Liver (tissue), 9 donors: Measurements from ENCODE around the gene KRT81. TPM values are rescaled to one million over a fixed set of nuclear protein-coding genes. Genes with fewer than 3 reads are reported as not detected.

Source experiments
- DNase-seq: peaks from one replicate; pipeline ENCODE4 v3.0.0-alpha.2; 2017; ENCODE audit warnings: low spot score
- H3K27ac ChIP-seq, 2 donors: one replicate each; pipeline ENCODE4 v1.7.0; 2013; ENCODE audit warnings: inconsistent platforms in 2 of 2, low read length in 2 of 2, control low read depth in 1 of 2, low read depth in 1 of 2, mild to moderate bottlenecking in 1 of 2
- H3K27me3 ChIP-seq, 4 donors: one replicate each; pipeline versions ENCODE4 v1.6.1 to v1.7.0; 2013; ENCODE audit warnings: low read length in 3 of 4, inconsistent platforms in 1 of 4, mild to moderate bottlenecking in 1 of 4, moderate library complexity in 1 of 4; ENCODE audit not compliant: control insufficient read depth in 4 of 4, insufficient read depth in 4 of 4
- H3K36me3 ChIP-seq, 4 donors: one replicate each; pipeline versions ENCODE4 v1.6.1 to v1.7.0; 2013; ENCODE audit warnings: low read length in 3 of 4, mild to moderate bottlenecking in 3 of 4, low read depth in 1 of 4, moderate library complexity in 1 of 4; ENCODE audit not compliant: control insufficient read depth in 4 of 4, insufficient read depth in 3 of 4
- H3K4me1 ChIP-seq, 4 donors: one replicate each; pipeline versions ENCODE4 v1.6.1 to v1.7.0; 2013; ENCODE audit warnings: low read length in 3 of 4, mild to moderate bottlenecking in 3 of 4, moderate library complexity in 1 of 4; ENCODE audit not compliant: control insufficient read depth in 4 of 4, insufficient read depth in 4 of 4
- H3K4me3 ChIP-seq, 3 donors: one replicate each; pipeline versions ENCODE4 v1.6.1 to v1.7.0; 2013; ENCODE audit warnings: low read length in 3 of 3, control low read depth in 1 of 3, low read depth in 1 of 3, mild to moderate bottlenecking in 1 of 3
- H3K9ac ChIP-seq, 2 donors: one replicate each; pipeline ENCODE4 v1.7.0; 2013; ENCODE audit warnings: low read length in 2 of 2, mild to moderate bottlenecking in 2 of 2, moderate library complexity in 2 of 2, control low read depth in 1 of 2, low read depth in 1 of 2
- H3K9me3 ChIP-seq, 4 donors: one replicate each; pipeline versions ENCODE4 v1.6.1 to v1.7.0; 2013; ENCODE audit warnings: low read length in 3 of 4; ENCODE audit not compliant: control insufficient read depth in 4 of 4
- EGR1 ChIP-seq, 2 donors: IDR thresholded peaks; 2 replicates each; pipeline ENCODE4 v1.6.1; 2016 to 2018; ENCODE audit warnings: antibody characterized with exemption in 2 of 2, low read depth in 2 of 2
- FOXA1 ChIP-seq: IDR thresholded peaks from 2 replicates; pipeline ENCODE4 v1.6.1; 2016; ENCODE audit warnings: antibody characterized with exemption
- FOXA2 ChIP-seq: IDR thresholded peaks from 2 replicates; pipeline ENCODE4 v1.6.1; 2016; ENCODE audit warnings: antibody characterized with exemption
- GABPA ChIP-seq, 2 donors: IDR thresholded peaks in 1 of 2; conservative IDR thresholded peaks in 1 of 2; 2 replicates each; pipeline ENCODE4 v1.6.1; 2016; ENCODE audit warnings: antibody characterized with exemption in 2 of 2, mild to moderate bottlenecking in 1 of 2, moderate library complexity in 1 of 2
- HNF4G ChIP-seq: IDR thresholded peaks from 2 replicates; pipeline ENCODE4 v1.6.1; 2016; ENCODE audit warnings: antibody characterized with exemption
- JUND ChIP-seq, 2 donors: IDR thresholded peaks; 2 replicates each; pipeline ENCODE4 v1.6.1; 2016; ENCODE audit warnings: antibody characterized with exemption in 2 of 2
- NR2F2 ChIP-seq: IDR thresholded peaks from 2 replicates; pipeline ENCODE4 v1.6.1; 2016; ENCODE audit warnings: antibody characterized with exemption
- RAD21 ChIP-seq, 2 donors: IDR thresholded peaks; 2 replicates each; pipeline ENCODE4 v1.6.1; 2016; ENCODE audit warnings: antibody characterized with exemption in 2 of 2, mild to moderate bottlenecking in 2 of 2
- RXRA ChIP-seq, 2 donors: IDR thresholded peaks; 2 replicates each; pipeline ENCODE4 v1.6.1; 2017 to 2018; ENCODE audit warnings: antibody characterized with exemption in 2 of 2, mild to moderate bottlenecking in 1 of 2
- SP1 ChIP-seq: IDR thresholded peaks from 2 replicates; pipeline ENCODE4 v1.6.1; 2018; ENCODE audit warnings: antibody characterized with exemption, mild to moderate bottlenecking
- TAF1 ChIP-seq: conservative IDR thresholded peaks from 2 replicates; pipeline ENCODE4 v1.6.1; 2016; ENCODE audit warnings: antibody characterized with exemption, mild to moderate bottlenecking
- YY1 ChIP-seq: IDR thresholded peaks from 2 replicates; pipeline ENCODE4 v1.6.1; 2016; ENCODE audit warnings: antibody characterized with exemption, mild to moderate bottlenecking
- WGBS: extraction: QIAGEN DNeasy Blood & Tissue Kit; methylation state at CpG from one replicate; pipeline ENCODE4 v1.1.7; 2013; 5-methylcytosine and 5-hydroxymethylcytosine counted together
- polyA plus RNA-seq, 2 donors: library from polyadenylated mRNA; stranded (reverse) in 1 of 2; unstranded in 1 of 2; fragments of 200-250 nt in 1 of 2; fragments of >200 nt in 1 of 2; fragmentation: Nextera tagmentation in 1 of 2; extraction: Ambion mirVana in 1 of 2; gene quantifications; one replicate each; pipeline versions ENCODE4 v1.2.1 to v1.2.3, GENCODE V29; 2013 to 2015
- total RNA-seq, 2 donors: library from RNA; depleted of rRNA; stranded (reverse); fragments of >200 nt; gene quantifications; one replicate each; pipeline ENCODE4 v1.2.3, GENCODE V29; 2014
- TF ChIP-seq, protein P1 (sequence below): IDR thresholded peaks from 2 replicates; pipeline ENCODE4 v1.6.1; 2016; ENCODE audit warnings: antibody characterized with exemption
- TF ChIP-seq, protein P2 (sequence below): IDR thresholded peaks from 2 replicates; pipeline ENCODE4 v1.6.1; 2016; ENCODE audit warnings: antibody characterized with exemption
- TF ChIP-seq, protein P3 (sequence below): IDR thresholded peaks from 2 replicates; pipeline ENCODE4 v1.6.1; 2016; ENCODE audit warnings: antibody characterized with exemption, mild to moderate bottlenecking
- TF ChIP-seq, protein P4 (sequence below): fragments of 150-350 bp; IDR thresholded peaks from 2 replicates; pipeline ENCODE4 v1.5.1; 2017; ENCODE audit warnings: improper control_type of control experiment, low read depth, low read length; ENCODE audit not compliant: missing input control
- TF ChIP-seq, protein P5 (sequence below): IDR thresholded peaks from 2 replicates; pipeline ENCODE4 v1.6.1; 2016; ENCODE audit warnings: antibody characterized with exemption
- donor health status: healthy.
- donor health status: healthy.
- donor health status: healthy.
- donor health status: healthy.
- donor health status: healthy.

The KRT81 gene
- total and polyA plus RNA-seq, 4 donors: not detected

DNA sequence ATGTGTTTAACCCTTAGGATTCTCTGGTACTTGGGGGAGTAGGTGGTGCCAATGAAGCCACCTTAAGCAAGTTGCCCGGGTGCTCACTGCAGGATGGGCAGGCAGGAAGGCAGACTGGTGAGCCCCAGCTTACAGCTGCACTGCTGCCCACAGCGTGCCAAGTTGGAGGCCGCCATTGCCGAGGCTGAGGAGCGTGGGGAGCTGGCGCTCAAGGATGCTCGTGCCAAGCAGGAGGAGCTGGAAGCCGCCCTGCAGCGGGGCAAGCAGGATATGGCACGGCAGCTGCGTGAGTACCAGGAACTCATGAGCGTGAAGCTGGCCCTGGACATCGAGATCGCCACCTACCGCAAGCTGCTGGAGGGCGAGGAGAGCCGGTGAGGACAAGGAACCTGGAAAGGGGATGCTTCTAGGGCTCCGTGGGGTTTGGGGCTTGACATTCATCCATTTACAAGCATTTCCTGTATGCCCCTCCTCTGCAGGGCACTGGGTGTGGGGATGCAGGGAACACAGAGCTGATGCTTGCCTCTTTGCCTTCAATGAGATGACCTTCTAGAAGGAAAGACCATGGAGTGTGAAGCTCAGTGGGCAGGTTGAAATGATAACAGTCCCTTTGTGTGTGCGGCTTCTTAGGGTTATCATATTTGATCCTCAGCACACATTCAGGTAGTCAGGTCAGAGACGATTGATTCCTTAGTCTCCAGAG lies 45.9 kb downstream of the KRT81 start:
- Histone ChIP-seq H3K9ac (no peak overlapping the region), H3K36me3 (no peaks in the 10 kb centered on the region), H3K9me3 (no peaks in the 10 kb centered on the region), H3K4me3 (no peak overlapping the region), H3K4me1 (no peaks in the 10 kb centered on the region), H3K27ac (no peak overlapping the region), H3K27me3 (peaks cover 0 to 9% (median 1%) of the 10 kb centered on the region in 4 donors)
- no peak for DNase-seq
- TF ChIP-seq EGR1 (IDR thresholded peaks at IDR 0.05; ENCODE audit: low read depth in 2 of 2) (no peak), SP1 (no peak), HNF4G (no peak), YY1 (no peak), RXRA (IDR thresholded peaks at IDR 0.05) (no peak), FOXA2 (no peak)
- TF ChIP-seq, protein P1, sequence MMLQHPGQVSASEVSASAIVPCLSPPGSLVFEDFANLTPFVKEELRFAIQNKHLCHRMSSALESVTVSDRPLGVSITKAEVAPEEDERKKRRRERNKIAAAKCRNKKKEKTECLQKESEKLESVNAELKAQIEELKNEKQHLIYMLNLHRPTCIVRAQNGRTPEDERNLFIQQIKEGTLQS: no peak
- 85% methylated on average over 20 of the region's 20 CpGs for WGBS

DNA sequence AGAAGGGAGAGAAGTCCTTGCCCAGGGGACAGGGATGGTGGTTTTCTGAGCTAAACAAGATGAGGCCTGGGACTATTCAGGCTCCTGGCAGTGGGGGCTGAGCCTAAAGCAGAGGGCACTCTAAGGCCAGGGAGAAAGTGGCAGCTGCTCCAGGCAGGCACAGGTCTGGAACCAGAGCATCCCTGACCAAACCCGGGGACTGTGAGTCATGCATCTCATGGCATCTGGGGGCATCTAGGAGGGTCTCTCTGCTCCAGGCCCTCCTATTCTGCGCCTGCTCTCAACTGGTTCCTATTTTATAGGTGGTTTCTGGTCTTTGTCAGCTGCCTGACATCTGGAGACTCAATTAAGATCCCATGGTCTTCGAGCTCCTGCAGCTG lies 46.7 kb downstream of the KRT81 start:
- Histone ChIP-seq H3K4me3 (no peak overlapping the region), H3K36me3 (no peaks in the 10 kb centered on the region), H3K9me3 (no peaks in the 10 kb centered on the region), H3K27ac (no peak overlapping the region), H3K9ac (no peak overlapping the region), H3K27me3 (peaks cover 0 to 7% (median 1%) of the 10 kb centered on the region in 4 donors), H3K4me1 (no peaks in the 10 kb centered on the region)
- no peak for TF ChIP-seq HNF4G
- TF ChIP-seq GABPA (IDR thresholded peaks at IDR 0.05 in 1 of 2, conservative IDR thresholded peaks at IDR 0.05 in 1 of 2): no peak
- TF ChIP-seq EGR1 (IDR thresholded peaks at IDR 0.05; ENCODE audit: low read depth in 2 of 2): no peak
- TF ChIP-seq, protein P2, sequence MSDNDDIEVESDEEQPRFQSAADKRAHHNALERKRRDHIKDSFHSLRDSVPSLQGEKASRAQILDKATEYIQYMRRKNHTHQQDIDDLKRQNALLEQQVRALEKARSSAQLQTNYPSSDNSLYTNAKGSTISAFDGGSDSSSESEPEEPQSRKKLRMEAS: no peak
- TF ChIP-seq NR2F2: no peak
- TF ChIP-seq TAF1: no peak
- TF ChIP-seq RXRA (IDR thresholded peaks at IDR 0.05): no peak
- no peak for DNase-seq
- WGBS: 74% methylated on average over 3 of the region's 3 CpGs

DNA sequence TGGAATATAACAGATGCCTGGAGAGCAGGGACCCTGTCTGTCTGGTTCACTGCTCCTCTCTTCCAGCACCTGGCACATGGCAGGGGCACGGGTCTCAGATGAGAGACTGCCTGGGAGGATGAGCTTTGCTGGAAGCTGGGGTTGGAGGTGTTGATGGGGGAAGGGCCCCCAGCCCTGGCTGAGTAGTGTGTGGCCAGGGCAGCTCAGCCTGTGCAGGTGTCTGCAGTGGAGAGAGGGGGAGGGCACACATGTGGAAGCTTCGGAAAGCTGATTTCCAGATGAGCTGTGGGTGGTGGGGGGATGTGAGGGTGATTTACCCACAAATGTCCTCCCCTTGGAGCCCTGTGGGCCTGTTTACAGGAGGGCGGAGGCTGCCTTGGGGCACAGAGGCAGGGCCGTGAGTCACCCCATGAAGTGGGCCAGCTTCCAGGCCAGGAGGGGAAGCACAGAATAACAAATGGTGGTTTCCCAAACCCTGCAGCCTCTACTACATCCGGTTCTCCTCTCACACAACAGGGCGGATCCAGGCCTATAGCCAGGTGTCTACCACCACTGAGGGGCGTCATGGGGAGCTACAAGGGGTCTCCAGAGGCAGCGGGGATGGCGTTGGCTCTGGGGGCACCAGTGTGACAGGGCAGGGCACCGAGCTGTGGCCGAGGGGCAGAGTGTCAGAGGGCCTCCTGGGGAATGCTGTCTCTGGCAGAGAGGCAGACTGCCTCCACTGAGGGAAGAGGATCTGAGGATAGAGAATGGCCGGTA lies 47.3 kb downstream of the KRT81 start:
- Histone ChIP-seq H3K4me3 (no peak overlapping the region), H3K27me3 (peaks cover 0 to 2% (median 0%) of the 10 kb centered on the region in 4 donors), H3K9me3 (no peaks in the 10 kb centered on the region), H3K4me1 (no peaks in the 10 kb centered on the region), H3K36me3 (no peaks in the 10 kb centered on the region), H3K27ac (peak overlapping the region in 1 of 2 donors; percentile 12), H3K9ac (no peak overlapping the region)
- DNase-seq: no peak
- WGBS: 60% methylated on average over 12 of the region's 12 CpGs
- TF ChIP-seq, protein P1: no peak
- TF ChIP-seq GABPA (IDR thresholded peaks at IDR 0.05 in 1 of 2, conservative IDR thresholded peaks at IDR 0.05 in 1 of 2): no peak
- TF ChIP-seq TAF1: no peak
- no peak for TF ChIP-seq JUND (IDR thresholded peaks at IDR 0.05)
- TF ChIP-seq, protein P3, sequence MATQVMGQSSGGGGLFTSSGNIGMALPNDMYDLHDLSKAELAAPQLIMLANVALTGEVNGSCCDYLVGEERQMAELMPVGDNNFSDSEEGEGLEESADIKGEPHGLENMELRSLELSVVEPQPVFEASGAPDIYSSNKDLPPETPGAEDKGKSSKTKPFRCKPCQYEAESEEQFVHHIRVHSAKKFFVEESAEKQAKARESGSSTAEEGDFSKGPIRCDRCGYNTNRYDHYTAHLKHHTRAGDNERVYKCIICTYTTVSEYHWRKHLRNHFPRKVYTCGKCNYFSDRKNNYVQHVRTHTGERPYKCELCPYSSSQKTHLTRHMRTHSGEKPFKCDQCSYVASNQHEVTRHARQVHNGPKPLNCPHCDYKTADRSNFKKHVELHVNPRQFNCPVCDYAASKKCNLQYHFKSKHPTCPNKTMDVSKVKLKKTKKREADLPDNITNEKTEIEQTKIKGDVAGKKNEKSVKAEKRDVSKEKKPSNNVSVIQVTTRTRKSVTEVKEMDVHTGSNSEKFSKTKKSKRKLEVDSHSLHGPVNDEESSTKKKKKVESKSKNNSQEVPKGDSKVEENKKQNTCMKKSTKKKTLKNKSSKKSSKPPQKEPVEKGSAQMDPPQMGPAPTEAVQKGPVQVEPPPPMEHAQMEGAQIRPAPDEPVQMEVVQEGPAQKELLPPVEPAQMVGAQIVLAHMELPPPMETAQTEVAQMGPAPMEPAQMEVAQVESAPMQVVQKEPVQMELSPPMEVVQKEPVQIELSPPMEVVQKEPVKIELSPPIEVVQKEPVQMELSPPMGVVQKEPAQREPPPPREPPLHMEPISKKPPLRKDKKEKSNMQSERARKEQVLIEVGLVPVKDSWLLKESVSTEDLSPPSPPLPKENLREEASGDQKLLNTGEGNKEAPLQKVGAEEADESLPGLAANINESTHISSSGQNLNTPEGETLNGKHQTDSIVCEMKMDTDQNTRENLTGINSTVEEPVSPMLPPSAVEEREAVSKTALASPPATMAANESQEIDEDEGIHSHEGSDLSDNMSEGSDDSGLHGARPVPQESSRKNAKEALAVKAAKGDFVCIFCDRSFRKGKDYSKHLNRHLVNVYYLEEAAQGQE: no peak
- TF ChIP-seq, protein P4, sequence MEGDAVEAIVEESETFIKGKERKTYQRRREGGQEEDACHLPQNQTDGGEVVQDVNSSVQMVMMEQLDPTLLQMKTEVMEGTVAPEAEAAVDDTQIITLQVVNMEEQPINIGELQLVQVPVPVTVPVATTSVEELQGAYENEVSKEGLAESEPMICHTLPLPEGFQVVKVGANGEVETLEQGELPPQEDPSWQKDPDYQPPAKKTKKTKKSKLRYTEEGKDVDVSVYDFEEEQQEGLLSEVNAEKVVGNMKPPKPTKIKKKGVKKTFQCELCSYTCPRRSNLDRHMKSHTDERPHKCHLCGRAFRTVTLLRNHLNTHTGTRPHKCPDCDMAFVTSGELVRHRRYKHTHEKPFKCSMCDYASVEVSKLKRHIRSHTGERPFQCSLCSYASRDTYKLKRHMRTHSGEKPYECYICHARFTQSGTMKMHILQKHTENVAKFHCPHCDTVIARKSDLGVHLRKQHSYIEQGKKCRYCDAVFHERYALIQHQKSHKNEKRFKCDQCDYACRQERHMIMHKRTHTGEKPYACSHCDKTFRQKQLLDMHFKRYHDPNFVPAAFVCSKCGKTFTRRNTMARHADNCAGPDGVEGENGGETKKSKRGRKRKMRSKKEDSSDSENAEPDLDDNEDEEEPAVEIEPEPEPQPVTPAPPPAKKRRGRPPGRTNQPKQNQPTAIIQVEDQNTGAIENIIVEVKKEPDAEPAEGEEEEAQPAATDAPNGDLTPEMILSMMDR: no peak
- TF ChIP-seq SP1: no peak
- no peak for TF ChIP-seq FOXA1
- no peak for TF ChIP-seq YY1
- TF ChIP-seq FOXA2: no peak
- no peak for TF ChIP-seq HNF4G
- no peak for TF ChIP-seq RXRA (IDR thresholded peaks at IDR 0.05)
- TF ChIP-seq NR2F2: no peak
- no peak for TF ChIP-seq RAD21 (IDR thresholded peaks at IDR 0.05)
- TF ChIP-seq, protein P5, sequence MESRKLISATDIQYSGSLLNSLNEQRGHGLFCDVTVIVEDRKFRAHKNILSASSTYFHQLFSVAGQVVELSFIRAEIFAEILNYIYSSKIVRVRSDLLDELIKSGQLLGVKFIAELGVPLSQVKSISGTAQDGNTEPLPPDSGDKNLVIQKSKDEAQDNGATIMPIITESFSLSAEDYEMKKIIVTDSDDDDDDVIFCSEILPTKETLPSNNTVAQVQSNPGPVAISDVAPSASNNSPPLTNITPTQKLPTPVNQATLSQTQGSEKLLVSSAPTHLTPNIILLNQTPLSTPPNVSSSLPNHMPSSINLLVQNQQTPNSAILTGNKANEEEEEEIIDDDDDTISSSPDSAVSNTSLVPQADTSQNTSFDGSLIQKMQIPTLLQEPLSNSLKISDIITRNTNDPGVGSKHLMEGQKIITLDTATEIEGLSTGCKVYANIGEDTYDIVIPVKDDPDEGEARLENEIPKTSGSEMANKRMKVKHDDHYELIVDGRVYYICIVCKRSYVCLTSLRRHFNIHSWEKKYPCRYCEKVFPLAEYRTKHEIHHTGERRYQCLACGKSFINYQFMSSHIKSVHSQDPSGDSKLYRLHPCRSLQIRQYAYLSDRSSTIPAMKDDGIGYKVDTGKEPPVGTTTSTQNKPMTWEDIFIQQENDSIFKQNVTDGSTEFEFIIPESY: no peak
- no peak for TF ChIP-seq EGR1 (IDR thresholded peaks at IDR 0.05; ENCODE audit: low read depth in 2 of 2)
